Measurements from ENCODE around the gene HEATR5B. TPM values are rescaled to one million over a fixed set of nuclear protein-coding genes. Genes with fewer than 3 reads are reported as not detected.
"Not testable (repeated sequence)": the region's sequence is repeated elsewhere in the genome, so short reads cannot be mapped to it uniquely, and the experiment has no call there.

Gene HEATR5B
- total RNA-seq, 1 donor from 2014 or later = 14.7 TPM

DNA sequence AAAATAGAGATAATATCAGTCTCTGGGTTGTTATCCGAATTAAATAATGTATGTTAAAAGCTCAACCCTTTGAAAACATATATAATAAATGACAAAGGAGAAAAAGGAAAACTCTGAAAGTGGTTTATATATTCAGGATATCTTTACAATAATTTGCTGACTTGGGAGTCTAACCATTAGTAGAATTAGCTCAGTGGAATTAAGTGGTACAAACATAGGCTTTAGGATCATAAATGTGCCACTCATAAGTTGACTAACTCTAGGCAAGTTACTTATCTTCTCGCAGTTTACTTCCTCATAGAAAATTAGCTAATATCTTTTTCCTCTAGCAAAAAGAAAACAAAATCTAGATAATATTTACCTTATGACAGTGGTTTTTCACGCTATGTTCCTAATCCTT, 44.6 kb downstream of the HEATR5B start:
- Mint-ChIP-seq H3K9me3 (no peaks in the 10 kb centered on the region), H3K4me3 (no peak overlapping the region), H3K27ac (no peak overlapping the region), H3K27me3 (no peaks in the 10 kb centered on the region), H3K4me1 (no peaks in the 10 kb centered on the region), H3K36me3 (ENCODE audit: low read depth) (peaks cover 23% of the 10 kb centered on the region)
- DNase-seq = no peak
- intact Hi-C loops (cut with micrococcal nuclease) = no loop called here

DNA sequence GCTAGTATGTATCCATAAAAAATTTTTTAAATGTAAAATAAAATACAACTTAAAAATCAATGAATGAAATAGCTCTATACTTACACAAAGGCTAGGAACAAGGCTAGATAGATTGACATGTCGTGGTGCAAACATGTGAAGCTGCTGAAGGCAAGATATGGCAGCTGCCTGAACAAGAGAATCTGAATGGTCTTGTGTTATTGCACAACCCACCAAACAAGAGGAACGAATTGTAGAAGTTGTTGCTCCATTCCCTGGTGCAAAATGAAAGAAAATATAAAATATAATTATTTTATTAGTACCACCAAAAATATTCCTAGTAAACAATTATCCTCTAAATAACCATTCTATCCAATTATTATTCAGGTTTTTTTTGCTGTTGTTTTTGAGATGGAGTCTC, 46.4 kb downstream of the HEATR5B start:
- Mint-ChIP-seq H3K4me3 (no peak overlapping the region), H3K36me3 (ENCODE audit: low read depth) (peaks cover 21% of the 10 kb centered on the region), H3K27ac (no peak overlapping the region), H3K4me1 (no peaks in the 10 kb centered on the region), H3K9me3 (no peaks in the 10 kb centered on the region), H3K27me3 (no peaks in the 10 kb centered on the region)
- DNase-seq = no peak
- intact Hi-C loops (cut with micrococcal nuclease) = no loop called here

DNA sequence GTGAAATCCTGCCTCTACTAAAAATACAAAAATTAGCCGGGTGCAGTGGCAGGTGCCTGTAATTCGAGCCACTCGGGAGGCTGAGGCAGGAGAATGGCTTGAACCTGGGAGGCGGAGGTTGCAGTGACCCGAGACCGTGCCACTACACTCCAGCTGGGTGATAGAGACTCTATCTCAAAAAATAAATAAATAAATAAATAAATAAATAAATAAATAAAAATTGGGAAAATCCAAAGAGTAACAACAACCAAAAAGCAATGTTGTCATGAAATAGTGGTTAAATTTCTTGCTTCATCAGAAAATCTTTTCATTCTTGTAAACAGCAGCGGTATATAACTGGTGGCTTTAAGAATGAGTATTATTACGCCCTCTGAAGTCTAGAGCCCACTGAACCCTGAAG, 54.4 kb downstream of the HEATR5B start:
- intact Hi-C loops (cut with micrococcal nuclease) = loop anchor here (5.0 kb wide), 1 partner anchor 247 kb away; no protein-coding TSS in a partner anchor
- no peaks in the 10 kb centered on the region for H3K9me3 Mint-ChIP-seq
- H3K36me3 Mint-ChIP-seq (ENCODE audit: low read depth) = peaks cover 28% of the 10 kb centered on the region
- DNase-seq = no peak
- H3K4me3 Mint-ChIP-seq = no peak overlapping the region
- H3K27me3 Mint-ChIP-seq = no peaks in the 10 kb centered on the region
- H3K27ac Mint-ChIP-seq = no peak overlapping the region
- H3K4me1 Mint-ChIP-seq = no peaks in the 10 kb centered on the region

DNA sequence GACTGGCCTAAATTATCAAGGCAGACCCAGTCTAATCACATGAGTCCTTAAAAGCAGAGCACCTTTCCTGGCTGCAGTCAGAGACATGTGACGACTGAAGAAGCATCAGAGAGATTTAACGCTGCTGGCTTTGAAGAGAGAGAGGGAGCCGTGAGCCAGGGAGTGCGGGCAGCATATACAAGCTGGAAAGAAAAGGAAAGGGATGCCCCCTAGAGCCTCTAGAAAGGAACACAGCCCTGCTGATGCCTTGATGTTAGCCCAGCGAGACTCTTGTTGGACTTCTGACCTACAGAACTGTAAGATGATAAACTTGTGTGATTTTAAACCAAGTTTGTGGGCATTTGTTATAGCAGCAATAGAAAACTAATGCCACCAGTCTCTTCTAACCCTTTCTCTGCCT, 58.1 kb downstream of the HEATR5B start:
- intact Hi-C loops (cut with micrococcal nuclease) = loop anchor here (5.0 kb wide), 1 partner anchor 244 kb away; no protein-coding TSS in a partner anchor
- Mint-ChIP-seq H3K27ac (no peak overlapping the region), H3K9me3 (no peaks in the 10 kb centered on the region), H3K4me1 (no peaks in the 10 kb centered on the region), H3K4me3 (no peak overlapping the region), H3K27me3 (no peaks in the 10 kb centered on the region), H3K36me3 (ENCODE audit: low read depth) (peaks cover 30% of the 10 kb centered on the region)
- DNase-seq = no peak

DNA sequence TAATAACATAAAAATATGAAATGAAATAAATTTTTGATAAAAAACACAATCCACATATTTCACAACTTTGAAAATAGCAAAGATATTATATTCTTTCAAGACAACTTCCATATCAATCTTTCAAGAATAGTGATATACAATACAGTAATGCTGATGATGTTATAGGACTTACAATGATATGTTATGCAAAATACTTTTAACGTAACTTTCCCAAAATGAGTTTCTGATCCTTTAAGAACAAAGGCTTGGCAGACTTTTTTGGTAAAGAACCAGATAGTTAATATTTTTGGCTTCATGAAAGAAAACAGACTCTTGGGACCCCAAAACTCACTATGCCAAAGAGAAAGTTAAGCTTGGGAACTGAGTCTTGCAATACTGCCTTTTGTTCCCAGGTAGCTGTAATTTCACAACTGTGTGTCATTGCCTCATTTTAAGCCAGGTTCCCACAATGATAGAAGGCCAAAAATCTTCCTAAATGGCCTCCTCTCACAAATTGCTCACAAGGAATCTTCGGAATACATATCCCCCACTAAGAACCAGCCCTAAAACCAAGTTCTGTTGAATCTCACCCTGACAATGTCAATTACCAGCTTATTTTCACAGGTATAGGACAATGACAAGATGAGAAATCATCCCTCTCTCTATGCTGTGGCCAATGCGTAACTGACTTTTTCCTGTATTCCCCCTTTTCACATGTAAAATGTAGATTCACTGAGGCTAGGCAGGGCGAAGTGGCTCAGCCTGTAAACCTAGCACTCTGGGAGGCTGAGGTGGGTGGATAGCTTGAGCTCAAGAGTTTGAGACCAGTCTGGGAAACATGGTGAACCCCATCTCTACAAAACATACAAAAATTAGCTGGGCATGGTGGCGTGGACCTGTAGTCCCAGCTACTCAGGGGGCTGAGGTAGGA, 63.0 kb downstream of the HEATR5B start:
- Mint-ChIP-seq H3K27me3 (no peaks in the 10 kb centered on the region), H3K4me3 (no peak overlapping the region), H3K27ac (no peak overlapping the region), H3K9me3 (no peaks in the 10 kb centered on the region), H3K4me1 (no peaks in the 10 kb centered on the region), H3K36me3 (ENCODE audit: low read depth) (peaks cover 36% of the 10 kb centered on the region)
- peak; percentile 19 for DNase-seq
- intact Hi-C loops (cut with micrococcal nuclease) = no loop called here

DNA sequence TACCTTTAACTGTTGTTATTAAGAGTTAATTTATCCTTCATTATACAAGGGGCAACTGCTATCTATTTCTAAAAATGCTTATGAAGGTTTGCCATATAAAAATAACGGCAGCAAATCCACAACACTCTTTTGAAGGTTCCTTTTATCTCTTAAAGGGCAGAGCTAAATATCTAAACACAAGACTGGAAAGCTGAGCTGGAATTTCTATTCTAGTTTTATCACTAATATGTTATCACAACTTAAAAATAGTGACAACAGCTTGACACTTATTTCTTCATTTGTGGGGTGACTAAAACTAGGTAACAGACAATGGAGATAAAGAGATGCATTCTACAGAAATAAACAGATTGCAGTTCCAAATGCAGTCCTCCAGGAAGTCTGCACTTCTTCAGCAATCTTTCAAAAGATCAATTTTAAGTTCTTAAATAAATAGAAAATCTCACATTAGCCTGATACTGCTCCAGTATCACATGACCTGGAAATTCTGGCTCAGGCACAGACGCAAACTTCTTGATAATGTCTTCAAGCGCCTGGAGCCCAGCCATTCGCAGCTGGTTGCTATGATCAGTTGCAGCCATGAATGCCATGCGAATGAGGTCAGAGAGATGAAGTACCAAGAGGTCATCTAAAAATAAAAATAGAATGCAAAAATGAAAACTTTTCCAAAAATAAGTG, 63.8 kb downstream of the HEATR5B start:
- Mint-ChIP-seq H3K9me3 (no peaks in the 10 kb centered on the region), H3K4me3 (no peak overlapping the region), H3K4me1 (no peaks in the 10 kb centered on the region), H3K36me3 (ENCODE audit: low read depth) (peaks cover 36% of the 10 kb centered on the region), H3K27me3 (no peaks in the 10 kb centered on the region), H3K27ac (no peak overlapping the region)
- intact Hi-C loops (cut with micrococcal nuclease) = no loop called here
- peak; percentile 41 for DNase-seq

DNA sequence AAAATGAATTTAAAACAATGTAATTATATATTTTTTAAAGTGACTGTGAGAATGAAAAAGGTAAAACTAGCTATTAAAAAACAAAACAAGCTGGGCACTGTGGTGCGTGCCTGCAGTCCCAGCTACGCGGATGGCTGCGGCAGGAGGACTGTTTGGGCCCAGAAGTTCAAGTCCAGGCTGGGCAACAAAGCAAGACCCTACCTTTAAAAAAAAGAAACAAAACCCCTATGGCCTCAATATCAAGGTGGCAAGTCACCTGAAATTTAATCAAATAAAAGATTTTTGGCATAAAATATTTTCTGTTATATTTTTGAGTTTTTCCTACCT, 70.9 kb downstream of the HEATR5B start:
- no peak overlapping the region for H3K4me3 Mint-ChIP-seq

DNA sequence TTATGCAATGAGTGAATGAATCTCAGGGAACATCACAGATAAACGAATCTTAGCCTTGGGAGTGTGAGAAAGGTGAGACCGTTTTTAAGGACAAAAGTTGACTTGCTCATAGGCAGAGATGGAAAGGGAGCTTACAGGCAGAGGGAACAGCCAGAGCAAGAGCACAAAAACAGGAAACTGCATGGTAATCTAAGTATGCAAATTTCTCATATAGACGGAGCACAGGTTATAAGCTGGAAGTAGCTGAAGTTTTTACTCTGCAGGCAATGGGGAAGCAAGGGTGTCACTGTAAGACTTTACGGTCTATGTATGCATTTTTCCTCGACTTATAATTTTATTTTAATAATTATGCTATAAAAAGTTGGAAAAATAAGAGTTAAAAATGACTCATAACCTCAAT, 73.0 kb downstream of the HEATR5B start:
- peaks cover 37% of the 10 kb centered on the region for H3K36me3 Mint-ChIP-seq (ENCODE audit: low read depth)
- intact Hi-C loops (cut with micrococcal nuclease) = no loop called here
- H3K4me3 Mint-ChIP-seq = no peak overlapping the region
- no peaks in the 10 kb centered on the region for H3K27me3 Mint-ChIP-seq
- no peaks in the 10 kb centered on the region for H3K9me3 Mint-ChIP-seq
- DNase-seq = no peak
- H3K4me1 Mint-ChIP-seq = peaks cover 9% of the 10 kb centered on the region
- H3K27ac Mint-ChIP-seq = no peak overlapping the region

More for the DNA sequence above, 70.9 kb downstream of the HEATR5B start:
- Mint-ChIP-seq H3K36me3 (ENCODE audit: low read depth) (peaks cover 40% of the 10 kb centered on the region), H3K9me3 (no peaks in the 10 kb centered on the region), H3K27ac (no peak overlapping the region), H3K4me1 (peaks cover 9% of the 10 kb centered on the region), H3K27me3 (no peaks in the 10 kb centered on the region)
- intact Hi-C loops (cut with micrococcal nuclease) = no loop called here
- no peak for DNase-seq

DNA sequence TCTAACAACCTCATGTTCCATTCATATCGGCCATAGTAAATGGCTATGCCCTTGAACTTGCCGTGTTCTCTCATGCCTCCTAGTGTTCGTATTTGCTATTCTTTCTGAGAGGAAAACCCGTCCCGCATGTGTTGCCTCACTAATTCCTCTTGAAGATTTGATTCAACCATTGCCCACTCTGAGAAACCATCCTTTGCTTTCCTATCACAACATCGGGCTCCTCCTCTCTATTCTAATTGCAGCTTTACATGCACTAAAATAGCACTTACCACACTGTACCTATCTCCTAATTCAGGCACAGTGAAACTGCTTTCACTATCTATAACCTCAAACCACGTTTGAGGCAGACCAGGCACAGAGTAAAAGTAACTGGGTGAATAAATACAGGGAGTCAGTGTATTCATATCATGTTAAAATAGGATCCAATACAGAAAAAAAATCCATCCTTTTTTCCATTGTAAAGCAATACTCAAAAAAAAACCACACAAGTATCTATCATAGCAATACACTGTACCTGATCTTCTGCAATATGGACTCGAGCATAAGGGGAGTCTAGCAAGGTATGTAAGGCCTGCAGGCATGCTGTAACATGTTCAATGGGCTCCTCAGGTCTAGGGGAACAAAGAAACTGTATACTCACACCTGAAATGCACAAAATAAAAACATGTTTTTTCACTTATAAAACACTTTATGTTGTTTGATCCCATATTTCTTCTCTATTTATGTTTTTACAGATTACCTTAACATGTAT, 78.9 kb downstream of the HEATR5B start:
- intact Hi-C loops (cut with micrococcal nuclease) = loop anchor here (1.0 kb wide), 1 partner anchor 225 kb away; no protein-coding TSS in a partner anchor
- Mint-ChIP-seq H3K27ac (peak overlapping the region; percentile 27), H3K36me3 (ENCODE audit: low read depth) (peaks cover 37% of the 10 kb centered on the region), H3K9me3 (no peaks in the 10 kb centered on the region), H3K4me1 (peaks cover 14% of the 10 kb centered on the region), H3K4me3 (peak overlapping the region; percentile 50), H3K27me3 (no peaks in the 10 kb centered on the region)
- DNase-seq = peak; percentile 73

DNA sequence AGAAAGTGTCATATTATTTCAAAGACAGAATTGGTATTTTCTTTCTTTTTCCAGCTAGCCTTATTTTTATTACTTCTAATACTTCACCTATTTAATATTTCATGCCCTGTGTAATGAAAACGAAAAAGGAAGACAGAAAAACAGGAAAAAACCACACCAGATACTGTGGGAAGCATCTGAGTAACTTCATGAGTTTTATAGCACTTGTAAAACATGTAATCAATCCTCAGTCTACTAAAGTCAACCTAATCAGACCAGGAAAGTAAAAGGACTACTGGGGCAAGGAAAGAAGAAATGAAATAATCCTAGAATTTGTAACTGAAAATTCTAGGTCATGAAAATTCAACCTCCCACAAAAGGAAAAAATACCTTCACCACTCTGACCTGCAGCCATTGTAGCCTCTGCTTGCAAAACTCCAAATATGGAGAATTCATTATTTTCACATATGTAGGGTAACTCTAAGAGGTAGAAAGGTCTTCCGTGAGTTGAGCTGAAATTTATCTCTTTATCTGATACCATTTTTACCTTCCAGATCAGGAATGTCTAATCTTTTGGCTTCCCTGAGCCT, 83.1 kb downstream of the HEATR5B start:
- Mint-ChIP-seq H3K4me3 (no peak overlapping the region), H3K27ac (no peak overlapping the region), H3K9me3 (no peaks in the 10 kb centered on the region), H3K36me3 (ENCODE audit: low read depth) (peaks cover 35% of the 10 kb centered on the region), H3K4me1 (peaks cover 14% of the 10 kb centered on the region), H3K27me3 (no peaks in the 10 kb centered on the region)
- intact Hi-C loops (cut with micrococcal nuclease) = no loop called here
- DNase-seq = no peak

DNA sequence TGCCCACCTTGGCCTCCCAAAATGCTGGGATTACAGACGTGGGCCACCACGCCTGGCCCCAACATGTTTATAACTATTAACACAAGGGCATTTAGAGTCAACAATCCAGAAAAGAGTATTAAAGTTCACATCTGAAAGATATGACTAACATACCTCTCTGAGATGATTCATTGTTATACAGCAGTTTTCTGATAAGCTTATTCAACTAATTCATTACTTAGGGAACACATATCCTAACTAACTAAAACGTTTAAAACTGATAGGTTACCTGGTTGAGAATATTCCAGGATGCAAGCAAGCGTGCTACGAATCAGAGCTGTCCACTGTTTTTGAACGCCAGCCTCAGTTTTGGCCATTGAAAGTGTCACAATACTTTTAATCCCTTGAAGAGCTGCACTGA, 83.9 kb downstream of the HEATR5B start:
- Mint-ChIP-seq H3K9me3 (no peaks in the 10 kb centered on the region), H3K27ac (no peak overlapping the region), H3K4me1 (peaks cover 11% of the 10 kb centered on the region), H3K27me3 (no peaks in the 10 kb centered on the region), H3K4me3 (no peak overlapping the region), H3K36me3 (ENCODE audit: low read depth) (peaks cover 35% of the 10 kb centered on the region)
- intact Hi-C loops (cut with micrococcal nuclease) = no loop called here
- DNase-seq = no peak

DNA sequence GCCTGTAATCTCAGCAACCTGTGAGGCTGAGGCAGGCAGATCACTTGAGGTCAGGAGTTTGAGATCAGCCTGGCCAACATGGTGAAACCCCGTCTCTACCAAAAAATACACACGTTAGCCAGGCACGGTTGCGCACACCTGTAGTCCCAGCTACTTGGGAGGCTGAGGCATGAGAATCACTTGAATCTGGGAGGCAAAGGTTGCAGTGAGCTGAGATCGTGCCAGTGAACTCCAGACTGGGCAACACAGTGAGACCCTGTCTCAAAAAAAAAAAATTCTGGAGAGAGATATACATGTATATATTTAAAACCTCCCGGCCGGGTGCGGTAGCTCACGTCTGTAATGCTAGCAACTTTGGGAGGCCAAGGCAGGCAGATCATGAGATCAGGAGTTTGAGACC, 84.8 kb downstream of the HEATR5B start:
- H3K4me3 Mint-ChIP-seq; H3K9me3 Mint-ChIP-seq; DNase-seq; H3K4me1 Mint-ChIP-seq; H3K27me3 Mint-ChIP-seq; intact Hi-C loops (cut with micrococcal nuclease); H3K27ac Mint-ChIP-seq: not testable (repeated sequence)
- H3K36me3 Mint-ChIP-seq (ENCODE audit: low read depth) = peaks cover 27% of the 10 kb centered on the region

DNA sequence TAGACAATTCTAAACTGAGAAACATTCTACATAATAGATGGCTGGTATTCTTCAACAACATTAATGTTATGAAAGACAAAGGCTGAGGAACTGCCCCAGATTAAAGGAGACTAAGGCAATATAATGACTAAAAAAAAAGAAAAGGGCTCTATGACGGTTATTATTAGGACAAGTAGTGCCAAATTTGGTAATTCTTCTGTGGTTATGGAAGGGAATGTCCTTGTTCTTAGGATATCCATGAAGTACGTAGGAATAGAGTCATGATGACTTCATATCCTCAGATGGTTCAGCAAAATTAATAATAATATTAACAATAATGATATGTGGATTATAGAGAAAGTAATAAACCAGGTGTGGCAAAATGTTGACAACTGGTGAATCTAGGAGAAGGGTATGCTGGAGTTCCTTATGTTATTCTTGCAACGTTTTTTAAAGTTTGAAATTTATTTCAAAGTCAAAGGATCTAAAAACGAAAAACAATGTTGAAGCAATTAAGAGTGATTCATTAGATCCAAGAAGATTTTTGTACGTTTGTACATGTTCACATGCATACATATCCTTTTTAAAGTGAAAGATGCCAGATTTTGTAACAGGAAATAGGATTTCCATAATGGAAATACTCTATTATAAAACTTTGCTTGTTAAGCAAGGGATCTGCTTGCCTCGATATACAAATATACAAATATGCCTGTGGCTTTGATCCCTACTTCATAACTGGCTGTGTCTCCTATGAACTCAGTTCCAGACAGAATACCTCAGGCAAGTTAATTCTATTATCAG, 90.1 kb downstream of the HEATR5B start:
- no peaks in the 10 kb centered on the region for H3K4me1 Mint-ChIP-seq
- intact Hi-C loops (cut with micrococcal nuclease) = no loop called here
- H3K36me3 Mint-ChIP-seq (ENCODE audit: low read depth) = peaks cover 13% of the 10 kb centered on the region
- H3K4me3 Mint-ChIP-seq = no peak overlapping the region
- no peak overlapping the region for H3K27ac Mint-ChIP-seq
- DNase-seq = no peak
- no peaks in the 10 kb centered on the region for H3K27me3 Mint-ChIP-seq
- H3K9me3 Mint-ChIP-seq = no peaks in the 10 kb centered on the region

All from activated CD4-positive, alpha-beta T cell treated with anti-CD3 and anti-CD28 coated beads, Interleukin-2, amount 10 ng/mL, durations not matched to agents 24 days and 14 days (primary cell).